Left renal pelvis (tissue), 4 donors: Measurements from ENCODE around the gene MPL. TPM values are rescaled to one million over a fixed set of nuclear protein-coding genes. Genes with fewer than 3 reads are reported as not detected.
A peak's percentile ranks its signal among the peaks of the same experiment; 100 is the strongest.

ENCODE experiments used
- DNase-seq, 4 donors: peaks; one replicate each; pipeline ENCODE4 v3.0.0-alpha.2; 2013; ENCODE audit warnings: low read depth in 4 of 4, low spot score in 3 of 4
- polyA plus RNA-seq, 4 donors: library from polyadenylated mRNA; unstranded; fragments of 120-200 nt; gene quantifications; one replicate each; pipeline ENCODE4 v1.2.1, GENCODE V29; 2013; ENCODE audit not compliant: insufficient read length in 4 of 4

MPL gene
- polyA plus RNA-seq, 4 donors = 0.55 to 0.72 (median 0.62) TPM

DNA sequence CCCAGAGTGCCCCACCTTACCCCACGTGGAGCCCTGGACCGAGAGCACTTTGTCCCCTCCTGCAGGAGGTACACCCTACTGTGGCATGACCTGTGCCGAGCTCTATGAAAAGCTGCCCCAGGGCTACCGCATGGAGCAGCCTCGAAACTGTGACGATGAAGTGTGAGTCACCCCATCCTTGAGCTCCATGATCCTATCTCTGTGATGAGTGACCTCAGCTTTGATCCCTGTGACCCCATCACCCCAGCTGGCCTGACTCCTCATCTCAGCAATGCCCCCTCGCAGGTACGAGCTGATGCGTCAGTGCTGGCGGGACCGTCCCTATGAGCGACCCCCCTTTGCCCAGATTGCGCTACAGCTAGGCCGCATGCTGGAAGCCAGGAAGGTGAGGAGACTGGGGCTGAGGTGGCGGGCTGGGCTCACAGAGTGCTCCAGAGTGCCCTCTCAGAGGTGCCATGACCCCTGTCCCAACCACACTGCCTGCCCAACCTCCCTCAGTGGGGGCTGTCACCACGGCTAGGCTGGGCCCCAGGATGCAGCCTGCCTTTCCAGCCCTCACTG, 16.2 kb upstream of the MPL start:
- no peak for DNase-seq

DNA sequence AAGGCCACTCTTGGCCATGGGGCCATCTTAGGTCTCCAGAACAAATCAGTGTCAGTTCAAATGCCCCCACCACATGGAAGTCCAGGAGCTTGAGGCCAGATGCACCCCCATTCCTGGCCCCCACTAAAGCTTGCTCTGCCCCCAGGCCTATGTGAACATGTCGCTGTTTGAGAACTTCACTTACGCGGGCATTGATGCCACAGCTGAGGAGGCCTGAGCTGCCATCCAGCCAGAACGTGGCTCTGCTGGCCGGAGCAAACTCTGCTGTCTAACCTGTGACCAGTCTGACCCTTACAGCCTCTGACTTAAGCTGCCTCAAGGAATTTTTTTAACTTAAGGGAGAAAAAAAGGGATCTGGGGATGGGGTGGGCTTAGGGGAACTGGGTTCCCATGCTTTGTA, 15.1 kb upstream of the MPL start:
- no peak for DNase-seq

DNA sequence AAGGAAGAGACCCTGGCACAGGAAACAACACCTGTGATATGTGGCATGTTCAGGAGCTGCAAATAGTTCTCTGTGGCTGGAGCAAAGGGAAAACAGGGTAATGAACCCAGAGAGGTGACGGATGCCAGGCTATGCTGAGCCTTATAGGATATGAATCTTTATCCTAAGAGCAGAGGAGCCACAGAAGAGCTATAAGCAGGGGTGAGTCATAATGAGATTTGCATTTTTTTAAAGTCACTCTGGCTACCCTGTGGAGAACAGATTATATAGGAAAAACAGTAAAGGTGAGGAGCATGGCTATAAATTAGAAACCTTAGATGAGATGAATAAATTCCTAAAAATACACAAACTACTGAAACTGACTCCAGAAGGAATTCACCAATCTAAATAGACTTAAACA, 12.8 kb upstream of the MPL start:
- DNase-seq = no peak

DNA sequence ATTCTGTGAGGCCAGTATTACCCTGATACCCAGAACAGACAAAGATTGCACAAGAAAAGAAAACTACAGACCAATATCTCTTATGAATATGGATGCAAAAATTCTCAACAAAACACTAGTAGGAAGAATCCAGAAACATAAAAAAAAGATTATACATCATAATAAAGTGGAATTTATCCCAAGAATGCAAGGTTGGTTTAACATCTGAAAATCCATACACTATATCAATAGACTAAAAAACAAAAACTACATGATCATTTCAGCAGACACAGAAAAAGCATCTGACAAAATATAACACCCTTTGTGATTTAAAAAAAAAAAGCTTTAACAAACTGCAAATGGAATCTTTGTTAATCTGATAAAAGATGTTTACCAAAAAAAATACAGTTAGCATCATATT, 12.2 kb upstream of the MPL start:
- no peak for DNase-seq

DNA sequence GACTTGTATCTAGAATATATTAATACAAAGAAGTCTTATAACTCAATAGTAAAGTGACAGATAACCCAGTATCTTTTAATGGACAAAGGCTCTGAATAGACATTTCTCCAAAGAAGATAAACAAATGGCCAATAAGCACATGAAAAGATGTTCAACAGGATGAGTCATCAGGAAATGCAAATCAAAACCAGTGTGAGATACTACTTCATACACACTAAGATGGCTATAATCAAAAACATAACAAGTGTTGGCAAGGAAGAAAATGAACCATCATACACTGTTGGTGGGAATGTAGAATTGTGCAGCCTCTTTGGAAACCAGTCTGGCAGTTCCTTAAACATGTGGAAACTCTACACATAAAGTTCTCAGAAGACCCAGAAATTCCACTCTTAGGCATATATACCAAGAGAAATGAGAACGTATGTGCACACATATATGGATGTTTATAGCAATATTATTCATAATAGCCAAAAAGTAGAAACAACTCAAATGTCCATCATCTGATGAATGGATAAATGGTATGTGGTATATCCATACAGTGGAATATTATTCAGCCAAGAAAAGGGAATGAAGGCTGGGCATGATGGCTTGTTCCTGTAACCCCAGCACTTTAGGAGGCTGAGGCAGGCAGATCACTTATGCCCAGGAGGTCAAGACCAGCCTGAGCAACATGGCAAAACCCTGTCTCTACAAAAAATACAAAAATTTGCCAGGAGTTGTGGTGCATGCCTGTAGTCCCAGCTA, 9.9 kb upstream of the MPL start:
- DNase-seq = no peak

DNA sequence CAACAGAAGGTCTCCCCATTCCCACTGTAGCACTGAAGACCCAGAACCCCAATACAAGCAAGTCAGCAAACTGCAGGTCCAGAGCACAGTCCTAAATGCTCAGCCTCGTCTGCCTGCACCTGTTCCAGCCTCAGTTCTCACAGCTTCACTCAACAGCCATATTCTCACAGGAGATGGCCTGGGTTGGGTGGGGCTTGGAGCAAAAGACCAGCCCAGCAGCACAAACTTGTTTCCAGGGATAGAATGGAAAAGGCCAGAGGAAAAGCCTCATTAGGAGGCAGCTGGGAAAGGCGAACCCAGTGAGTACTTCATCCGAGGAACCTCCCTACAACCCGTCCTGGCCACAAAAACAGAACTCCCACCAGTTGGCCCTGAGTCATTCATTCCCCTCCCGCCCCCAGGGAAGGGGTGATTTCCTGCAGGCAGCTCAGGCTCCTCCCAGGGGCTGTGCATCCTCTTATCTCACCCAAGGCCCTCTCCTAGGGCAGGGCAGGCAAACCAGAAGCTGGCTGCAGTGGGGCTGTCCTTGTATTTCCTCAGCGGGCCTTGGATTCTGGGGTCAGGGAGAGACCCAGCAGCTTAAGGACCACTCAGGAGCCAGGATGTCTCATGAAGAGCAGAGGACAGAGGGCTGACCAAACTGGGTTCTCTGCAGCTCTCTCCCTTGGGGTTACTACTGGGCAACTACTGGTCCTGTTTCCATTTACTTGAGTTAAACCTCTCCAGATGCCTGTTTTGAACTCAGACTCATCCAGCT, 7.4 kb upstream of the MPL start:
- DNase-seq = no peak

DNA sequence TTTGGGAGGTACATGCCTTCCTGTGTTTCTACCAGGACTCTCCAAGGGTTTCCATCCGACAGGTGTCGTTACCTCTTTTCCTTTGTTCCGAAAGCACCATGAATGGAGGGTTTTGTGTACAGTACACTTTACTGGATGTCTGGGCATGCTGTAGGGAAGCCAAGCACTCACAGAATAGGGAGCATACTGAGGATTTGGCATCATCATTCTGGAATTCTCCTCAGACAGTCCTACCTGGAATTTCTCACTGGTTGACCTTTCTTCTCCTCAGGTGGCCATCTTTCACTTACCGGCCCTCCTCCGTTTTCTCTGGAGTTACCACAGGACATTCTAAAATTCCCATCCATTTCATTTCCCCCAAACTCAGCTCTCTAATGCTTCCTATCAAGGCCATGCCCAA, 5.9 kb upstream of the MPL start:
- DNase-seq = no peak

DNA sequence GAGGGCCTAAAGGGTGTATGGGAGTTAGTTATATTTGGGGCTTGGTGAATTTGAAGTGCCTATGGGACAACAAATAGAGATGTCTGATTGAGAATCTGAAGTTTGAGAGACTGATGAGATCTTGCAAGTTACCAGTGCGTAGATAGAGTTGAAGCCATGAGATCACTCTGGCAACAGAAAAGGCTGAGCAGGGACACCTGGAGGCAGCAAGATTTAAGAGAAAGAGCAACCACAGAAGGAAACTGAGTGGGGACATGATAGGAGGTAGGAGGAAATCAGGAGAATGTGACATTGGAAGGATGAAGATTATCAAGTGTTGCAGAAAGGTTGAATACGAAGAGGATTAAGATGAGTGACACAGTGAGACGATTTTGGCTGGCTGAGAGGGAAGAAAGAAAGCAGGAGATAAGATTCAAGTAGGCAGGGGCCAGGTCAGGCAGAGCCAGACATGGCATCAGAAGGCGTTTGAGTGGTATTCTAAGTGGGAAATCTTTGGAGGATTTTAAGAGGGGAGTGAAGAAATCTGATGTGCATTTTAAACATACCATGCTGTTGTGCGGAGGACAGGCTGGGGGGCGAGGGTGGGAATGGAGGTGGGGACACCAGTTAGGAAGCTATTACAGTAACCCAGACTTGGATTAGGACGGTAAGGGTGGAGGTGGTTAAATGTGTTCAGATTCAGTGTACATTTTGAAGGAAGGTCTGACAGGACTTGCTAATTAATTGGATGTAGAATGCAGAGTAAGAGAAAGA, 3.0 kb upstream of the MPL start:
- DNase-seq = no peak

DNA sequence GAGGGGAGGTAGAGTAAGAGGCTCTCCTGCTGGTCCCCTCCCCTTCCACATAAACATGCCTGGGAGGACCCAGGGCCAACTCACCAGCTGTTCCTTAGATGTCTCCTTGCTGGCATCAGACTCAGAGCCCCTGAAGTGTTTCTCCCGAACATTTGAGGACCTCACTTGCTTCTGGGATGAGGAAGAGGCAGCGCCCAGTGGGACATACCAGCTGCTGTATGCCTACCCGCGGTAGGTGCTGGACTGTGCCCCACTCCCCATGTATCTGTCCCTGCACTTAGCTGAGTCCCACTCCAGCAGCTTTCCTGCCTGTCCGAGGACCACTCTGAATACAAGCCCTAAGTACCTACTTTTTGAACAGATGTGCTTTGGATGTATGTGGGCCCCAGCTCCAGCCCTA, 383 bp downstream of the MPL start:
- no peak for DNase-seq

DNA sequence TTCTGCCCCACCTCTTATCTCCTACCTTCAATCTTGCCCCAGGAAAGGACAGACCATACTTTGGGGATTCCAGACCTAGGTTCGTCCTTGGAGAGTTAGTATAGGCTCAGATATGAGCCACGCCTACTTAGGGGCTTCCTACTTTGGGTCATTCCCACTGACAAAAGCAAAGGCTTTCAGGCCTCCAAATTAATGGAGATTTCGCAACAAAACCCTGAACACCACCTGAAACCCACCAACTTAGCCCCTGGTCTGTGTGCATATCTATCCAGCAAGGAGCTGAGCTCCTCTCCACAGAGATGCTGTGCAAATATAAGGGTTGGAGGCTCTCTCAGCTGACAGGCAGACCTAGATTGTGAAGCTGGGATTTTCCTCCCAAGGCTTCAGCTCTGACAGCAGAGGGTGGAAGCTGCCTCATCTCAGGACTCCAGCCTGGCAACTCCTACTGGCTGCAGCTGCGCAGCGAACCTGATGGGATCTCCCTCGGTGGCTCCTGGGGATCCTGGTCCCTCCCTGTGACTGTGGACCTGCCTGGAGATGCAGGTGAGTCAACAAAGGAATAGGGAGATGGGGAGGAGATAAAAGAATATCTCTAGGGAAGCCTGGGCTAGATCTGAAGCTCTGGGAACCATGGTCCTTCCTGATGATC, 2.1 kb downstream of the MPL start:
- DNase-seq = no peak

DNA sequence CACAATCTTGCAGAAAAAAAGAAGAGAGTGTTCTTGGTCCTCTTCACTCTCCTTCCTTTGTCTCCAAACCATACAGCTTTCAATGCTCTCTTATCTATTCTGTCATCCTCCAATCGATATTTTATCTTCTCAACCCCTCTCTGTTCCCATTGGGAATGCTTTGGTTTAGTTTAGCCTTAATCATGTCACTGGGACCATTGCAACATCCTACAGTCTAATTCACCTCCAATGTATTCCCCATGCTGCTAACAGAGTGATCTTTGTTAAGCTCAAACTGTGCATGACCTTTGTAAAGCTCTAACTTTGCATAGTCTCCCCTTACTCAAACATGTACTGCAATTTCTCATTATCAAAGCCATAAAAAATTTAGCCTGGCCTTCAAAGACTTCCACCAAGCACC, 2.9 kb downstream of the MPL start:
- no peak for DNase-seq

DNA sequence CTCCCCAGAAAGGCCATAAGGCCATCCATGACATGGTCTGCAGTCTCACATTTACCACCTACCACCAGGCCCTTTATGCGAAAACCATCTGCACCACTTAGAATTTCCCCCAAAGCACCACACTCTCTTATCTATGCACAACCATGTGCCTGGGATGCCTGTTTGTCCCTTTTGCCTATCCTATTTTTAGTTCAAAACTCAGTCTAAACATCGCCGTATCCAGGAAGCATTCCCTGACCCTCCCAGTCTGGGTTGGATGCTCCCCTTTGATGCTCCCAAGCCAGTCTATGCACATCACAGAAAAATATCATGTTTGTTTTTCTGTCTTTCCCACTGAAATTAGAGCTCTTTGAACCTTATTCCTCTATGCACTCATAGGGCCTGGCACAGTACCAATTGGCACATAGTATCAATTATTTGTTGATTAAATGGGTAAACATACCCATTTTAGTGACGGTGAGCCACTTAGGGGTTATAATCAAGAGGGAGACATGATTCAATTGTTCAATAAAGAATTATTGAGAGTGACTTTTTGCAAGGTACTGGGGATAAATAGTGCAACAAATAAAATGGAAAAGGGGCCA, 6.7 kb downstream of the MPL start:
- no peak for DNase-seq

DNA sequence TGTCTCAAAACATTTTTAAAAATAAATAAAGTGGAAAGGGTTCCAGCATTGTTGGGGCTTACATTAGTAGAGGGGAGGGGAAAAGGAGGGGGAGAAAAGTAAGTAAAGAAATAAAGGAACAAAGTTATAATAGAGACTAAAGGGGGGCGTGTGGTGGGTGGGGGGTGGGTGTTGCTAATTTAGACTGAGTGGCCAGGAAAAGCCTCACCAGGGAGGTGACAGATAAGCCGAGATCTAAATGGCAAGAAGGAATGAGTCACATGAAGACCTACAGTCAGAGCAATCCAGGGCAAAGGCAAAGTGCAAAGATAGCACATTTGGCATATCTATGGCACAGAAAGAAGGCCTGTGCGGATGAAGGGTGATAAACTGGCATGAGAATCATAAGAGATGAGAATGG, 7.5 kb downstream of the MPL start:
- no peak for DNase-seq

DNA sequence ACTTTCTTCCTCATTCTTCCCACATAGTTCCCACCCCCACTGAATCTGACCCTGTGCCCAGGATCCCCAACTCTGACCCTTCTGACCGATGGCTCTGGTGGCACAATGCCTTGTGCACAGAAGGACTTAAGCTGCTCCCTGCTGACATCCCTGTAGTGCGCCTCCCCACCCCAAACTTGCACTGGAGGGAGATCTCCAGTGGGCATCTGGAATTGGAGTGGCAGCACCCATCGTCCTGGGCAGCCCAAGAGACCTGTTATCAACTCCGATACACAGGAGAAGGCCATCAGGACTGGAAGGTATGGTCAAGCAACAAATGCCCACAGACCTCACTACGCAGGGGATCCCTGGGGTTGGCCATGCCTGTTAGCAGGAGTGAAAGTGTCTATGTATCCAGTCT, 9.0 kb downstream of the MPL start:
- DNase-seq = no peak

DNA sequence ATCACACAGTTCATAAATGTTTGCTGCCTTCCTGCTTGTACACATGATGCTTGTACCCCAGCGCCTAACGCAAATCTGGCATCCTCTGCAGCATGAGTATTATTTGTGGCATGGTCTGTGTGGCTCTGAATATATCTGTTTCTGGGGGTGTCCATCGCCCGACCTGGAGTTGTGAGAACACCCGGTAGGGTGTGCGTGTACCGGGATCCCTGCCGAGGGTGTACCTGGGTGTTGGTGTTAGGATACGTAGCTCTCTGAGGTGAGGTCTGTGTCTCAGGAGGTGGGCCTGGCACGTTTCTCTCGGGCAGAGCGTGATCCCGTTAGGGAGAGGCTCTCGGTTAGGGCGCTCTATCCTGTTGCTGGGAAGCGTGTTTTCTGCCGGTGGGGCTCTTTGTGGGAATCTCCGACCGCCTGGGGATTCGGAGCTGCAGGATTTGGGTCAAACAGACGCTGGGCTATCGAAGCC, 10.8 kb downstream of the MPL start:
- DNase-seq = no peak

DNA sequence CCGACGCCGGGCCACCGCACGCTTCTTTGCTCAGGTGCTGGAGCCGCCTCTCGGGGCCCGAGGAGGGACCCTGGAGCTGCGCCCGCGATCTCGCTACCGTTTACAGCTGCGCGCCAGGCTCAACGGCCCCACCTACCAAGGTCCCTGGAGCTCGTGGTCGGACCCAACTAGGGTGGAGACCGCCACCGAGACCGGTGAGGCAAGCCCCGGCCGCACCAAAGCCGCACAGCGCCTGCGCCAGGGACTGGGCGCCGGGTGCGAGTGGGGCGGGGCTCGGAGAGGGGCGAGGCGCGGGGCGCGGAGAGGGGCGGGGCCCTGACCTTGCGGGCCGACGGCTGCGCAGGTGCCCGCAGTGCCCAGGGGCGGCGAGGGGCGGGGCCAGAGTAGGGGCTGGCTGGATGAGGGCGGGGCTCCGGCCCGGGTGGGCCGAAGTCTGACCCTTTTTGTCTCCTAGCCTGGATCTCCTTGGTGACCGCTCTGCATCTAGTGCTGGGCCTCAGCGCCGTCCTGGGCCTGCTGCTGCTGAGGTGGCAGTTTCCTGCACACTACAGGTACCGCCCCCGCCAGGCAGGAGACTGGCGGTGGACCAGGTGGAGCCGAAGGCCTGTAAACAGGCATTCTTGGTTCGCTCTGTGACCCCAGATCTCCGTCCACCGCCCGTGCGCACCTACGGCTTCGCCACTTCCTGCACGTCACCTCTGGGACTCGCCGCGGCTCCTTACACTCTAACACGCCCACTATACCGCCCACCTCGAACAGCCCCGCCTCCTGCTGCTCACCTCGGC, 11.4 kb downstream of the MPL start:
- peak in 3 of 4 donors; percentile 71 to 72 (median 72) for DNase-seq

DNA sequence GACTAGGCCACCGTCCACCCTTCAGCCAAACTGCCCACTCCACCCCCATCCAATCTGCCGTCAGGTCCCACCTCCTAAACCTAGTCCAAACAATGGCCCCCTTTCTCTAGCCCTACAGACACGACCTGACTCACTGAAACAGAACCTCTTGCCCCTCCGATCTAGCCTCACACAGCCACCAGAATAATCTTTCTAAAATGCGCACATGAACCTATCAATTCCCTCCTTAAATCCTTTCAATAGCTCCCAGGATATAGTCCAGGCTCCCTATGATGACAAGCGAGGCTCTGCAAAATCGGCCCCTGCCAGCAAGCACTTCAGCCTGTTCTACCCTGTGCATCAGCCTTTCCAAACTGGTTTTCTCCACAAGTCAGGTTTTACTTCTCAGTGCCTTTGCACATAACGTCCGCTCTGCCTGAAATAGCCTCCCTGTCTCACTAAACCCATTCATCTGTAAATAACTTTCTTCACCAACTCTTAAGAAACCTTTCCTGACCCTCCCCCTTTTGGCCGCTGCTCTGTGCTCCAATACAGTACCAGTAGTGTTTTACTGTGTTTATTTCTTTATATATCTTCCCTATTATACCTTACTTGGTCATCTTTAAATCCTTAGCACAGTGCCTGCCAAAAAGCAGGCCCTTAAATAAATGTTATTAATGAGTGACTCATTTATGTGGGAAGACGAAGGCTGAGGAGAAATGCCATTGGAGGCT, 12.1 kb downstream of the MPL start:
- no peak for DNase-seq

DNA sequence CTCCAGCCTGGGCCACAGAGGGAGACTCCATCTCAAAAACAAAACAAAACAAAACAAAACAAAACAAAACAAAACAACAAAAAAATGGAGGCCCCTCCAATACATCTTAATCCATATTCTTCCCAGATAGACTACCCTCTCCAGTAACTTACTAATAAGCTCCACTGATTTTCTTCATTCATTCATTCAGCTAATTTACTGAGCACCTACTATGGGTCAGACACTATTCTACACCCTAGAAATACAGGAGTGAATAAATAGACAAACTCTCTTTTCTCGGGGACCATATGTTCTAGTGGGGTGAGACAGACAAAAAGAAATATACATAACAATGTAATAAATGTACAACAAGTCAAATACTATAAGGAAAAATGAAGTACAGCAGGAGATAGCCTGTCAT, 13.4 kb downstream of the MPL start:
- no peak for DNase-seq
